Measurements from ENCODE around the gene AGMAT.
"Not testable (repeated sequence)": the region's sequence is repeated elsewhere in the genome, so short reads cannot be mapped to it uniquely, and the experiment has no call there.

AGMAT gene

GRCh38 chr1:15603966-15604282, 19.1 kb upstream of the AGMAT start:
- not testable (repeated sequence) for H3K9me3 ChIP-seq (ENCODE audit: control insufficient read depth, low read length); H3K27ac ChIP-seq (ENCODE audit: low read length, poor library complexity, severe bottlenecking); H3K79me1 ChIP-seq (replicated peaks; ENCODE audit: low read length, poor library complexity, severe bottlenecking); H3K14ac ChIP-seq (ENCODE audit: low read length in 2 of 2); H3K27me3 ChIP-seq (ENCODE audit: control insufficient read depth in 1 of 2, insufficient read depth in 1 of 2, low read length in 2 of 2); H2BK15ac ChIP-seq (ENCODE audit: low read depth, poor library complexity, severe bottlenecking); H2BK120ac ChIP-seq (ENCODE audit: low read depth, low read length); DNase-seq; H2BK5ac ChIP-seq (ENCODE audit: low read depth, low read length, poor library complexity, severe bottlenecking); H3K4me1 ChIP-seq (ENCODE audit: control insufficient read depth, insufficient read depth, low read depth, low read length); H3K4ac ChIP-seq (ENCODE audit: low read depth in 1 of 2, low read length in 2 of 2); H3K23ac ChIP-seq (ENCODE audit: low read length in 2 of 2); H2AK5ac ChIP-seq (ENCODE audit: low read length, severe bottlenecking); H3K36me3 ChIP-seq (ENCODE audit: control insufficient read depth in 1 of 2, insufficient read depth in 2 of 2, low read depth in 1 of 2, low read length in 2 of 2)
- Histone ChIP-seq H3K4me3 (ENCODE audit: insufficient read depth in 1 of 2, low read depth in 1 of 2, low read length in 2 of 2) (peak overlapping the region in 1 of 2 experiments; percentile 90), H4K91ac (ENCODE audit: low read length) (peak overlapping the region; percentile 72), H3K9ac (ENCODE audit: low read length) (peak overlapping the region; percentile 95), H4K8ac (ENCODE audit: low read length) (peak overlapping the region; percentile 2), H2BK12ac (ENCODE audit: low read length in 2 of 2) (peak overlapping the region in 1 of 2 experiments; percentile 33), H3K18ac (ENCODE audit: low read depth in 1 of 2, low read length in 2 of 2) (peak overlapping the region; percentile 1 to 8), H2AFZ (ENCODE audit: low read depth, low read length) (peak overlapping the region; percentile 99), H3K4me2 (ENCODE audit: low read length, poor library complexity, severe bottlenecking) (peak overlapping the region; percentile 4)
- WGBS, result 99% methylated on average over 13 of the region's 13 CpGs

- peak overlapping the region; percentile 95 for H3K9ac ChIP-seq (ENCODE audit: low read length)
- peak overlapping the region; percentile 82 to 93 for H3K4ac ChIP-seq (ENCODE audit: low read depth in 1 of 2, low read length in 2 of 2)
- peaks cover 3% of the 10 kb centered on the region for H3K4me1 ChIP-seq (ENCODE audit: control insufficient read depth, insufficient read depth, low read depth, low read length)
- no peak overlapping the region for H2BK5ac ChIP-seq (ENCODE audit: low read depth, low read length, poor library complexity, severe bottlenecking)
- no peaks in the 10 kb centered on the region for H3K79me1 ChIP-seq (replicated peaks; ENCODE audit: low read length, poor library complexity, severe bottlenecking)
- peak; percentile 91 for DNase-seq
- H2BK120ac ChIP-seq (ENCODE audit: low read depth, low read length), result no peak overlapping the region
- H2AFZ ChIP-seq (ENCODE audit: low read depth, low read length), result peak overlapping the region; percentile 99
- H3K27me3 ChIP-seq (ENCODE audit: control insufficient read depth in 1 of 2, insufficient read depth in 1 of 2, low read length in 2 of 2), result no peaks in the 10 kb centered on the region
- H4K8ac ChIP-seq (ENCODE audit: low read length), result peak overlapping the region; percentile 82
- H2BK15ac ChIP-seq (ENCODE audit: low read depth, poor library complexity, severe bottlenecking), result peak overlapping the region; percentile 54
- peak overlapping the region; percentile 59 to 90 for H3K4me3 ChIP-seq (ENCODE audit: insufficient read depth in 1 of 2, low read depth in 1 of 2, low read length in 2 of 2)
- H2AK5ac ChIP-seq (ENCODE audit: low read length, severe bottlenecking), result no peak overlapping the region
- H3K27ac ChIP-seq (ENCODE audit: low read length, poor library complexity, severe bottlenecking), result no peak overlapping the region
- H4K91ac ChIP-seq (ENCODE audit: low read length), result peak overlapping the region; percentile 87
- peak overlapping the region; percentile 46 to 55 for H3K18ac ChIP-seq (ENCODE audit: low read depth in 1 of 2, low read length in 2 of 2)
- peak overlapping the region; percentile 80 for H3K4me2 ChIP-seq (ENCODE audit: low read length, poor library complexity, severe bottlenecking)
- peak overlapping the region in 1 of 2 experiments; percentile 73 for H3K23ac ChIP-seq (ENCODE audit: low read length in 2 of 2)
- WGBS, result 16% methylated on average over 56 of the region's 56 CpGs
- peak overlapping the region in 1 of 2 experiments; percentile 70 for H3K14ac ChIP-seq (ENCODE audit: low read length in 2 of 2)
- no peaks in the 10 kb centered on the region for H3K36me3 ChIP-seq (ENCODE audit: control insufficient read depth in 1 of 2, insufficient read depth in 2 of 2, low read depth in 1 of 2, low read length in 2 of 2)
- no peaks in the 10 kb centered on the region for H3K9me3 ChIP-seq (ENCODE audit: control insufficient read depth, low read length)
- H2BK12ac ChIP-seq (ENCODE audit: low read length in 2 of 2), result peak overlapping the region in 1 of 2 experiments; percentile 33
Measured at GRCh38 chr1:15603050-15603965, 18.5 kb upstream of the AGMAT start.

- DNase-seq, result no peak
- no peak overlapping the region for H3K9ac ChIP-seq (ENCODE audit: low read length)
- no peak overlapping the region for H2BK120ac ChIP-seq (ENCODE audit: low read depth, low read length)
- WGBS, result 95% methylated on average over 2 of the region's 2 CpGs
- no peak overlapping the region for H3K27ac ChIP-seq (ENCODE audit: low read length, poor library complexity, severe bottlenecking)
- H4K8ac ChIP-seq (ENCODE audit: low read length), result no peak overlapping the region
- H4K91ac ChIP-seq (ENCODE audit: low read length), result no peak overlapping the region
- H3K4me2 ChIP-seq (ENCODE audit: low read length, poor library complexity, severe bottlenecking), result no peak overlapping the region
- no peak overlapping the region for H2AFZ ChIP-seq (ENCODE audit: low read depth, low read length)
- H3K4ac ChIP-seq (ENCODE audit: low read depth in 1 of 2, low read length in 2 of 2), result no peak overlapping the region
- no peaks in the 10 kb centered on the region for H3K9me3 ChIP-seq (ENCODE audit: control insufficient read depth, low read length)
- H2AK5ac ChIP-seq (ENCODE audit: low read length, severe bottlenecking), result no peak overlapping the region
- no peak overlapping the region for H3K18ac ChIP-seq (ENCODE audit: low read depth in 1 of 2, low read length in 2 of 2)
- H3K79me1 ChIP-seq (replicated peaks; ENCODE audit: low read length, poor library complexity, severe bottlenecking), result no peaks in the 10 kb centered on the region
- H3K23ac ChIP-seq (ENCODE audit: low read length in 2 of 2), result no peak overlapping the region
- no peaks in the 10 kb centered on the region for H3K36me3 ChIP-seq (ENCODE audit: control insufficient read depth in 1 of 2, insufficient read depth in 2 of 2, low read depth in 1 of 2, low read length in 2 of 2)
- H3K27me3 ChIP-seq (ENCODE audit: control insufficient read depth in 1 of 2, insufficient read depth in 1 of 2, low read length in 2 of 2), result peaks cover 0 to 9% of the 10 kb centered on the region in 2 experiments
- H2BK12ac ChIP-seq (ENCODE audit: low read length in 2 of 2), result no peak overlapping the region
- no peak overlapping the region for H2BK15ac ChIP-seq (ENCODE audit: low read depth, poor library complexity, severe bottlenecking)
- H3K4me1 ChIP-seq (ENCODE audit: control insufficient read depth, insufficient read depth, low read depth, low read length), result peaks cover 5% of the 10 kb centered on the region
- no peak overlapping the region for H3K14ac ChIP-seq (ENCODE audit: low read length in 2 of 2)
- H3K4me3 ChIP-seq (ENCODE audit: insufficient read depth in 1 of 2, low read depth in 1 of 2, low read length in 2 of 2), result no peak overlapping the region
- no peak overlapping the region for H2BK5ac ChIP-seq (ENCODE audit: low read depth, low read length, poor library complexity, severe bottlenecking)
Measured at GRCh38 chr1:15598436-15598835, 13.6 kb upstream of the AGMAT start.

GRCh38 chr1:15595809-15596617, 11.2 kb upstream of the AGMAT start:
- no peak for DNase-seq
- Histone ChIP-seq H3K4me2 (ENCODE audit: low read length, poor library complexity, severe bottlenecking) (no peak overlapping the region), H3K36me3 (ENCODE audit: control insufficient read depth in 1 of 2, insufficient read depth in 2 of 2, low read depth in 1 of 2, low read length in 2 of 2) (no peaks in the 10 kb centered on the region), H2AK5ac (ENCODE audit: low read length, severe bottlenecking) (no peak overlapping the region), H3K4me3 (ENCODE audit: insufficient read depth in 1 of 2, low read depth in 1 of 2, low read length in 2 of 2) (no peak overlapping the region), H3K14ac (ENCODE audit: low read length in 2 of 2) (no peak overlapping the region), H4K91ac (ENCODE audit: low read length) (no peak overlapping the region), H3K9me3 (ENCODE audit: control insufficient read depth, low read length) (no peaks in the 10 kb centered on the region), H2BK120ac (ENCODE audit: low read depth, low read length) (no peak overlapping the region), H3K9ac (ENCODE audit: low read length) (no peak overlapping the region), H3K23ac (ENCODE audit: low read length in 2 of 2) (no peak overlapping the region), H3K18ac (ENCODE audit: low read depth in 1 of 2, low read length in 2 of 2) (no peak overlapping the region), H2BK12ac (ENCODE audit: low read length in 2 of 2) (no peak overlapping the region), H2BK5ac (ENCODE audit: low read depth, low read length, poor library complexity, severe bottlenecking) (no peak overlapping the region), H3K4me1 (ENCODE audit: control insufficient read depth, insufficient read depth, low read depth, low read length) (peaks cover 1% of the 10 kb centered on the region), H2AFZ (ENCODE audit: low read depth, low read length) (no peak overlapping the region), H3K4ac (ENCODE audit: low read depth in 1 of 2, low read length in 2 of 2) (no peak overlapping the region), H3K79me1 (replicated peaks; ENCODE audit: low read length, poor library complexity, severe bottlenecking) (no peaks in the 10 kb centered on the region), H4K8ac (ENCODE audit: low read length) (no peak overlapping the region), H2BK15ac (ENCODE audit: low read depth, poor library complexity, severe bottlenecking) (no peak overlapping the region), H3K27me3 (ENCODE audit: control insufficient read depth in 1 of 2, insufficient read depth in 1 of 2, low read length in 2 of 2) (peaks cover 0 to 9% of the 10 kb centered on the region in 2 experiments), H3K27ac (ENCODE audit: low read length, poor library complexity, severe bottlenecking) (no peak overlapping the region)
- WGBS, result 92% methylated on average over 3 of the region's 5 CpGs

Data from mesenchymal stem cell (in vitro differentiated cells and primary cell).